ENCODE data around the gene MIXL1.
"Not testable (repeated sequence)": the region's sequence is repeated elsewhere in the genome, so short reads cannot be mapped to it uniquely, and the experiment has no call there.

MIXL1 gene

GRCh38 chr1:226239421-226239820, 16.0 kb downstream of the MIXL1 start:
- DNase-seq (ENCODE audit: extremely low spot score) = no peak
- TF ChIP-seq SUZ12 (IDR thresholded peaks at IDR 0.05) (no peak), L3MBTL2 (conservative IDR thresholded peaks at IDR 0.05) (no peak), PKNOX1 (IDR thresholded peaks at IDR 0.05) (no peak), FOXA1 (IDR thresholded peaks at IDR 0.05) (no peak), ARNT (IDR thresholded peaks at IDR 0.05) (no peak), NFRKB (IDR thresholded peaks at IDR 0.05) (no peak), ELF4 (IDR thresholded peaks at IDR 0.05) (no peak), ZNF384 (IDR thresholded peaks at IDR 0.05) (no peak), HDGF (IDR thresholded peaks at IDR 0.05; ENCODE audit: borderline replicate concordance) (no peak), BHLHE40 (IDR thresholded peaks at IDR 0.05; ENCODE audit: borderline replicate concordance) (no peak), TARDBP (IDR thresholded peaks at IDR 0.05) (no peak), CTBP1 (IDR thresholded peaks at IDR 0.05; ENCODE audit: borderline replicate concordance) (no peak), FOXM1 (IDR thresholded peaks at IDR 0.05; ENCODE audit: borderline replicate concordance) (no peak), SP1 (IDR thresholded peaks at IDR 0.05) (no peak)
- CTCF ChIA-PET = interaction anchor here (0.6 kb wide), 1 partner anchor 16 kb away, joined by 6 read pairs; no protein-coding TSS in a partner anchor
- POLR2A ChIA-PET = interaction anchor here (1.0 kb wide), 1 partner anchor 70 kb away, joined by 3 read pairs; the partner anchor contains the start of gene LIN9

- ChIA-PET POLR2A (no interaction called here), CTCF (no interaction called here)
- no peak for DNase-seq (ENCODE audit: extremely low spot score)
- TF ChIP-seq ZNF384 (IDR thresholded peaks at IDR 0.05) = no peak
- no peak for TF ChIP-seq FOXK2 (IDR thresholded peaks at IDR 0.05)
- no peak for TF ChIP-seq FOXM1 (IDR thresholded peaks at IDR 0.05; ENCODE audit: borderline replicate concordance)
- TF ChIP-seq FOXA1 (IDR thresholded peaks at IDR 0.05) = no peak
- TF ChIP-seq PKNOX1 (IDR thresholded peaks at IDR 0.05) = no peak
- no peak for TF ChIP-seq TARDBP (IDR thresholded peaks at IDR 0.05)
- TF ChIP-seq CTBP1 (IDR thresholded peaks at IDR 0.05; ENCODE audit: borderline replicate concordance) = no peak
- TF ChIP-seq HDGF (IDR thresholded peaks at IDR 0.05; ENCODE audit: borderline replicate concordance) = no peak
- TF ChIP-seq ARNT (IDR thresholded peaks at IDR 0.05) = no peak
- no peak for TF ChIP-seq NFRKB (IDR thresholded peaks at IDR 0.05)
- TF ChIP-seq LEF1 (IDR thresholded peaks at IDR 0.05; ENCODE audit: borderline replicate concordance) = no peak
- no peak for TF ChIP-seq SUZ12 (IDR thresholded peaks at IDR 0.05)
- TF ChIP-seq ELF4 (IDR thresholded peaks at IDR 0.05) = no peak
- TF ChIP-seq BHLHE40 (IDR thresholded peaks at IDR 0.05; ENCODE audit: borderline replicate concordance) = no peak
- no peak for TF ChIP-seq L3MBTL2 (conservative IDR thresholded peaks at IDR 0.05)
- TF ChIP-seq SP1 (IDR thresholded peaks at IDR 0.05) = no peak
Observed at GRCh38 chr1:226248091-226248490, 24.6 kb downstream of the MIXL1 start.

- TF ChIP-seq TARDBP (IDR thresholded peaks at IDR 0.05) = no peak
- TF ChIP-seq CTBP1 (IDR thresholded peaks at IDR 0.05; ENCODE audit: borderline replicate concordance) = no peak
- ChIA-PET POLR2A (no interaction called here), CTCF (no interaction called here)
- no peak for DNase-seq (ENCODE audit: extremely low spot score)
Observed at GRCh38 chr1:226248796-226249195, 25.3 kb downstream of the MIXL1 start.

- POLR2A ChIA-PET = no interaction called here
- CTCF ChIA-PET = no interaction called here
- no peak for DNase-seq (ENCODE audit: extremely low spot score)
- TF ChIP-seq ZNF384 (IDR thresholded peaks at IDR 0.05) = no peak
- TF ChIP-seq TARDBP (IDR thresholded peaks at IDR 0.05) = no peak
- TF ChIP-seq SUZ12 (IDR thresholded peaks at IDR 0.05) = no peak
Observed at GRCh38 chr1:226250511-226250910, 27.0 kb downstream of the MIXL1 start.

GRCh38 chr1:226252841-226253240, 29.4 kb downstream of the MIXL1 start:
- CTCF ChIA-PET; POLR2A ChIA-PET; DNase-seq (ENCODE audit: extremely low spot score): not testable (repeated sequence)

- TF ChIP-seq FOXM1 (IDR thresholded peaks at IDR 0.05; ENCODE audit: borderline replicate concordance) (no peak), ARNT (IDR thresholded peaks at IDR 0.05) (no peak), FOXA1 (IDR thresholded peaks at IDR 0.05) (no peak), L3MBTL2 (conservative IDR thresholded peaks at IDR 0.05) (no peak), SP1 (IDR thresholded peaks at IDR 0.05) (no peak), ELF4 (IDR thresholded peaks at IDR 0.05) (no peak), NFRKB (IDR thresholded peaks at IDR 0.05) (no peak), BHLHE40 (IDR thresholded peaks at IDR 0.05; ENCODE audit: borderline replicate concordance) (no peak), HDGF (IDR thresholded peaks at IDR 0.05; ENCODE audit: borderline replicate concordance) (no peak), ZNF384 (IDR thresholded peaks at IDR 0.05) (no peak), FOXK2 (IDR thresholded peaks at IDR 0.05) (no peak), TARDBP (IDR thresholded peaks at IDR 0.05) (no peak), PKNOX1 (IDR thresholded peaks at IDR 0.05) (no peak), LEF1 (IDR thresholded peaks at IDR 0.05; ENCODE audit: borderline replicate concordance) (no peak)
- CTCF ChIA-PET = no interaction called here
- no peak for DNase-seq (ENCODE audit: extremely low spot score)
- POLR2A ChIA-PET = no interaction called here
Observed at GRCh38 chr1:226253933-226254332, 30.5 kb downstream of the MIXL1 start.

- POLR2A ChIA-PET = interaction anchor here (1.0 kb wide), 1 partner anchor 53 kb away, joined by 3 read pairs; the partner anchor contains the start of gene LIN9
- DNase-seq (ENCODE audit: extremely low spot score) = no peak
- TF ChIP-seq FOXM1 (IDR thresholded peaks at IDR 0.05; ENCODE audit: borderline replicate concordance) (no peak), ZNF384 (IDR thresholded peaks at IDR 0.05) (no peak), ELF4 (IDR thresholded peaks at IDR 0.05) (no peak), TARDBP (IDR thresholded peaks at IDR 0.05) (no peak), LEF1 (IDR thresholded peaks at IDR 0.05; ENCODE audit: borderline replicate concordance) (no peak), BHLHE40 (IDR thresholded peaks at IDR 0.05; ENCODE audit: borderline replicate concordance) (no peak), NFRKB (IDR thresholded peaks at IDR 0.05) (no peak), PKNOX1 (IDR thresholded peaks at IDR 0.05) (no peak), HDGF (IDR thresholded peaks at IDR 0.05; ENCODE audit: borderline replicate concordance) (no peak), SUZ12 (IDR thresholded peaks at IDR 0.05) (no peak), ARNT (IDR thresholded peaks at IDR 0.05) (no peak), SP1 (IDR thresholded peaks at IDR 0.05) (no peak)
- CTCF ChIA-PET = interaction anchor here (0.6 kb wide), 1 partner anchor 16 kb away, joined by 6 read pairs; no protein-coding TSS in a partner anchor
Observed at GRCh38 chr1:226255380-226255779, 31.9 kb downstream of the MIXL1 start.
